H9 (cell line): ENCODE results near the gene TRIM17. TPM values are rescaled to one million over a fixed set of nuclear protein-coding genes. Genes with fewer than 3 reads are reported as not detected.

Experiments used
- DNase-seq: peaks from one replicate; pipeline ENCODE4 v3.0.0-alpha.2; 2017
- H2AFZ ChIP-seq: one replicate; pipeline ENCODE4 v1.6.1; 2013; ENCODE audit warnings: mild to moderate bottlenecking, low read length, control low read depth, moderate library complexity
- H2AK5ac ChIP-seq: 2 replicates; pipeline ENCODE4 v1.6.1; 2013; ENCODE audit warnings: low read length, control low read depth, mixed read lengths; ENCODE audit not compliant: insufficient read length
- H2BK120ac ChIP-seq: one replicate; pipeline ENCODE4 v1.6.1; 2013; ENCODE audit warnings: low read depth, mild to moderate bottlenecking, low read length, control low read depth, inconsistent platforms; ENCODE audit not compliant: poor library complexity, severe bottlenecking
- H2BK12ac ChIP-seq: 2 replicates; pipeline ENCODE4 v1.6.1; 2013; ENCODE audit warnings: low read length, control low read depth, mixed read lengths, low read depth; ENCODE audit not compliant: insufficient read length
- H2BK15ac ChIP-seq: 2 replicates; pipeline ENCODE4 v1.6.1; 2013; ENCODE audit warnings: low read depth, low read length, control low read depth
- H2BK20ac ChIP-seq: one replicate; pipeline ENCODE4 v1.6.1; 2013; ENCODE audit warnings: low read depth, mild to moderate bottlenecking, low read length, control low read depth, inconsistent platforms; ENCODE audit not compliant: poor library complexity, severe bottlenecking
- H2BK5ac ChIP-seq: 2 replicates; pipeline ENCODE4 v1.6.1; 2013; ENCODE audit warnings: low read length, control low read depth, mixed read lengths; ENCODE audit not compliant: insufficient read length
- H3K14ac ChIP-seq: 2 replicates; pipeline ENCODE4 v1.6.1; 2013; ENCODE audit warnings: low read length, control low read depth; ENCODE audit not compliant: insufficient read depth
- H3K18ac ChIP-seq: 2 replicates; pipeline ENCODE4 v1.6.1; 2013; ENCODE audit warnings: low read depth, mild to moderate bottlenecking, mixed read lengths, low read length, control low read depth; ENCODE audit not compliant: insufficient read length
- H3K23ac ChIP-seq: 2 replicates; pipeline ENCODE4 v1.6.1; 2013; ENCODE audit warnings: low read length, control low read depth, mixed read lengths, low read depth; ENCODE audit not compliant: insufficient read length
- H3K23me2 ChIP-seq: 2 replicates; pipeline ENCODE4 v1.6.1; 2013; ENCODE audit warnings: low read depth, mild to moderate bottlenecking, mixed read lengths, low read length, control low read depth; ENCODE audit not compliant: insufficient read length, poor library complexity, severe bottlenecking
- H3K27ac ChIP-seq: 2 replicates; pipeline ENCODE4 v1.5.1; 2013; ENCODE audit warnings: low read length, control low read depth, mixed read lengths, low read depth; ENCODE audit not compliant: insufficient read length
- H3K27me3 ChIP-seq: 2 replicates; pipeline ENCODE4 v1.6.1; 2013; ENCODE audit warnings: low read length, control low read depth, inconsistent platforms; ENCODE audit not compliant: insufficient read depth
- H3K4ac ChIP-seq: 2 replicates; pipeline ENCODE4 v1.6.1; 2013; ENCODE audit warnings: low read depth, mild to moderate bottlenecking, control low read depth, inconsistent platforms, low read length, moderate library complexity
- H3K4me1 ChIP-seq: 2 replicates; pipeline ENCODE4 v1.6.1; 2013; ENCODE audit warnings: low read length, control low read depth, inconsistent platforms; ENCODE audit not compliant: insufficient read depth
- H3K4me2 ChIP-seq: 2 replicates; pipeline ENCODE4 v1.6.1; 2013; ENCODE audit warnings: low read length, control low read depth, mixed read lengths; ENCODE audit not compliant: insufficient read length, insufficient read depth
- H3K56ac ChIP-seq: 2 replicates; pipeline ENCODE4 v1.6.1; 2013; ENCODE audit warnings: low read depth, mild to moderate bottlenecking, mixed read lengths, low read length, control low read depth; ENCODE audit not compliant: insufficient read length
- H3K79me1 ChIP-seq: 2 replicates; pipeline ENCODE4 v1.6.1; 2013; ENCODE audit warnings: low read depth, mild to moderate bottlenecking, moderate library complexity, low read length, control low read depth, inconsistent platforms; ENCODE audit not compliant: insufficient read depth, poor library complexity, severe bottlenecking
- H3K79me2 ChIP-seq: 2 replicates; pipeline ENCODE4 v1.6.1; 2013; ENCODE audit warnings: low read length, control low read depth, inconsistent platforms; ENCODE audit not compliant: insufficient read depth
- H3K9ac ChIP-seq: 2 replicates; pipeline ENCODE4 v1.6.1; 2013; ENCODE audit warnings: low read length, control low read depth, mixed read lengths; ENCODE audit not compliant: insufficient read length; ENCODE audit errors: extremely low read depth
- H3K9me3 ChIP-seq: one replicate; pipeline ENCODE4 v1.6.1; 2013; ENCODE audit warnings: low read depth, low read length, inconsistent platforms; ENCODE audit not compliant: control insufficient read depth
- H3T11ph ChIP-seq: one replicate; pipeline ENCODE4 v1.6.1; 2013; ENCODE audit warnings: mild to moderate bottlenecking, low read length, control low read depth, inconsistent platforms
- H4K20me1 ChIP-seq: one replicate; pipeline ENCODE4 v1.6.1; 2013; ENCODE audit not compliant: control insufficient read depth, insufficient read length, insufficient read depth
- H4K5ac ChIP-seq: 2 replicates; pipeline ENCODE4 v1.6.1; 2013; ENCODE audit warnings: low read depth, mild to moderate bottlenecking, mixed read lengths, low read length, control low read depth; ENCODE audit not compliant: insufficient read length
- H4K8ac ChIP-seq: replicated peaks from 2 replicates; pipeline ENCODE4 v1.6.1; 2013; ENCODE audit warnings: low read length, control low read depth, mixed read lengths, low read depth; ENCODE audit not compliant: insufficient read length
- H4K91ac ChIP-seq: 2 replicates; pipeline ENCODE4 v1.6.1; 2013; ENCODE audit warnings: low read depth, mild to moderate bottlenecking, moderate library complexity, mixed read lengths, low read length, control low read depth; ENCODE audit not compliant: insufficient read length
- H3K27ac Mint-ChIP-seq, 3 experiments: 2 replicates in 2 of 3; 3 replicates in 1 of 3; pipeline ENCODE4 v1.8.0; 2020 to 2021; ENCODE audit warnings: mixed read lengths in 3 of 3, mild to moderate bottlenecking in 1 of 3, moderate library complexity in 1 of 3
- H3K27me3 Mint-ChIP-seq: 2 replicates; pipeline ENCODE4 v1.8.0; 2021; ENCODE audit warnings: low read depth, mild to moderate bottlenecking, moderate library complexity, mixed read lengths
- H3K36me3 Mint-ChIP-seq, 3 experiments: 2 replicates in 2 of 3; 3 replicates in 1 of 3; pipeline ENCODE4 v1.8.0; 2020 to 2021; ENCODE audit warnings: low read depth in 3 of 3, mixed read lengths in 3 of 3; ENCODE audit not compliant: insufficient read depth in 1 of 3
- H3K4me1 Mint-ChIP-seq, 2 experiments: 2 replicates each; pipeline ENCODE4 v1.8.0; 2020; ENCODE audit warnings: mixed read lengths in 2 of 2
- H3K4me3 Mint-ChIP-seq, 2 experiments: 2 replicates in 1 of 2; 3 replicates in 1 of 2; pipeline ENCODE4 v1.8.0; 2020 to 2021; ENCODE audit warnings: mild to moderate bottlenecking in 2 of 2, mixed read lengths in 2 of 2, moderate library complexity in 1 of 2
- H3K9me3 Mint-ChIP-seq, 2 experiments: 2 replicates in 1 of 2; 3 replicates in 1 of 2; pipeline ENCODE4 v1.8.0; 2020; ENCODE audit warnings: mild to moderate bottlenecking in 2 of 2, mixed read lengths in 2 of 2, moderate library complexity in 1 of 2
- WGBS: extraction: QIAGEN DNeasy Blood & Tissue Kit; methylation state at CpG from one replicate; pipeline ENCODE4 v1.1.7; 2013; ENCODE audit warnings: missing lambda C conversion rate, low lambda C conversion rate, mixed read lengths; ENCODE audit not compliant: insufficient read length; ENCODE audit errors: extremely low coverage; 5-methylcytosine and 5-hydroxymethylcytosine counted together
- total RNA-seq: library from RNA; stranded (reverse); gene quantifications from 2 replicates; pipeline ENCODE4 v1.2.1, GENCODE V29; 2021
- TF ChIP-seq, protein P1 (sequence below): fragments of 200-600 bp; sonication (generic); conservative IDR thresholded peaks from 3 replicates; pipeline ENCODE4 v1.8.0; 2021; ENCODE audit warnings: antibody characterized with exemption, mild to moderate bottlenecking

TRIM17 gene
- total RNA-seq, 1 experiment from 2014 or later, result 2.8 TPM

DNA sequence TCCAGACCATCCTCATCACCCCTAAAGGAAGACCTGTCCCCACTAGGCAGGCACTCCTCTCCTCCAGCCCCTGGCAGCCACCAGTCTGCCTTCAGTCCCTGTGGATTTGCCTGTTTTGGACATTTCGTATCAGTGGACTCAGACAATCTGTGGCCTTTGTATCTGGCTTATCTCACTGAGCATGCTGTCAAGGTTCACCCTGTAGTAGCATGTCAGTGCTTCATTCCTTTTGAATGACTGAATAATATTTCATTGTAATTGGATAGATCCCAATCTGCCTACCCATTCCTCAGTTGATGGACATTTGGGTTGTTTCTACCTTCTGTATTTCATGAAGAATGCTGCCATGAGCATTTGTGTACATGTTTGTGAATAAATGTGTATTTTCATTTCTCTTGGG lies 37.6 kb upstream of the TRIM17 start:
- Mint-ChIP-seq H3K27me3 (peaks cover 24% of the 10 kb centered on the region), H3K9me3 (no peaks in the 10 kb centered on the region; a peak in 1 of 5 replicates), H3K4me3 (peak overlapping the region in 1 of 2 experiments; percentile 20; a peak in 1 of 5 replicates), H3K4me1 (peaks cover 16 to 20% of the 10 kb centered on the region in 2 experiments), H3K36me3 (peaks cover 4 to 8% (median 5%) of the 10 kb centered on the region in 3 experiments; a peak in 6 of 7 replicates), H3K27ac (no peak overlapping the region)
- H3K27ac ChIP-seq, result no peak overlapping the region
- no peaks in the 10 kb centered on the region; the same call in 1 of the 2 replicates for H3K27me3 ChIP-seq
- H3K4ac ChIP-seq, result no peak overlapping the region
- no peak overlapping the region for H2BK20ac ChIP-seq
- H3K9ac ChIP-seq, result no peak overlapping the region
- no peak overlapping the region for H3K4me2 ChIP-seq
- no peaks in the 10 kb centered on the region for H3K9me3 ChIP-seq
- no peak overlapping the region for H2BK120ac ChIP-seq
- H3T11ph ChIP-seq, result no peak overlapping the region
- no peak overlapping the region for H4K91ac ChIP-seq
- H3K56ac ChIP-seq, result no peak overlapping the region
- no peak overlapping the region for H3K14ac ChIP-seq
- no peaks in the 10 kb centered on the region for H3K79me2 ChIP-seq
- no peak overlapping the region for H2BK5ac ChIP-seq
- no peak overlapping the region for H2AFZ ChIP-seq
- H3K4me1 ChIP-seq, result no peaks in the 10 kb centered on the region
- H4K20me1 ChIP-seq, result no peaks in the 10 kb centered on the region
- H3K18ac ChIP-seq, result no peak overlapping the region
- WGBS, result no CpG with 5 or more reads among the region's 1 CpG
- no peak overlapping the region for H2BK15ac ChIP-seq
- H2AK5ac ChIP-seq, result no peak overlapping the region
- H2BK12ac ChIP-seq, result no peak overlapping the region
- TF ChIP-seq, protein P1, sequence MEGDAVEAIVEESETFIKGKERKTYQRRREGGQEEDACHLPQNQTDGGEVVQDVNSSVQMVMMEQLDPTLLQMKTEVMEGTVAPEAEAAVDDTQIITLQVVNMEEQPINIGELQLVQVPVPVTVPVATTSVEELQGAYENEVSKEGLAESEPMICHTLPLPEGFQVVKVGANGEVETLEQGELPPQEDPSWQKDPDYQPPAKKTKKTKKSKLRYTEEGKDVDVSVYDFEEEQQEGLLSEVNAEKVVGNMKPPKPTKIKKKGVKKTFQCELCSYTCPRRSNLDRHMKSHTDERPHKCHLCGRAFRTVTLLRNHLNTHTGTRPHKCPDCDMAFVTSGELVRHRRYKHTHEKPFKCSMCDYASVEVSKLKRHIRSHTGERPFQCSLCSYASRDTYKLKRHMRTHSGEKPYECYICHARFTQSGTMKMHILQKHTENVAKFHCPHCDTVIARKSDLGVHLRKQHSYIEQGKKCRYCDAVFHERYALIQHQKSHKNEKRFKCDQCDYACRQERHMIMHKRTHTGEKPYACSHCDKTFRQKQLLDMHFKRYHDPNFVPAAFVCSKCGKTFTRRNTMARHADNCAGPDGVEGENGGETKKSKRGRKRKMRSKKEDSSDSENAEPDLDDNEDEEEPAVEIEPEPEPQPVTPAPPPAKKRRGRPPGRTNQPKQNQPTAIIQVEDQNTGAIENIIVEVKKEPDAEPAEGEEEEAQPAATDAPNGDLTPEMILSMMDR, result no peak
- no peak overlapping the region for H4K5ac ChIP-seq
- no peak overlapping the region for H3K23ac ChIP-seq
- H4K8ac ChIP-seq, result no peak overlapping the region
- H3K79me1 ChIP-seq, result no peaks in the 10 kb centered on the region
- no peak for DNase-seq
- H3K23me2 ChIP-seq, result no peaks in the 10 kb centered on the region
